Stimulated activated CD4-positive, alpha-beta T cell treated with anti-CD3 and anti-CD28 coated beads, Interleukin-4, amount 100 ng/mL, for 24 hours (primary cell): Measurements from ENCODE around the gene MYL6.
"Not testable (repeated sequence)": the region's sequence is repeated elsewhere in the genome, so short reads cannot be mapped to it uniquely, and the experiment has no call there.

Experiments
- DNase-seq: peaks from one replicate; pipeline ENCODE4 v3.0.0-alpha.2; 2020

Gene MYL6

GRCh38 chr12:56129942-56130495, 28.1 kb upstream of the MYL6 start:
- no peak for DNase-seq

GRCh38 chr12:56130876-56131275, 27.3 kb upstream of the MYL6 start:
- no peak for DNase-seq

GRCh38 chr12:56134897-56135296, 23.3 kb upstream of the MYL6 start:
- DNase-seq, result no peak

- no peak for DNase-seq
These were observed 20.1 kb upstream of the MYL6 start for GRCh38 chr12:56137853-56138571.

DNA sequence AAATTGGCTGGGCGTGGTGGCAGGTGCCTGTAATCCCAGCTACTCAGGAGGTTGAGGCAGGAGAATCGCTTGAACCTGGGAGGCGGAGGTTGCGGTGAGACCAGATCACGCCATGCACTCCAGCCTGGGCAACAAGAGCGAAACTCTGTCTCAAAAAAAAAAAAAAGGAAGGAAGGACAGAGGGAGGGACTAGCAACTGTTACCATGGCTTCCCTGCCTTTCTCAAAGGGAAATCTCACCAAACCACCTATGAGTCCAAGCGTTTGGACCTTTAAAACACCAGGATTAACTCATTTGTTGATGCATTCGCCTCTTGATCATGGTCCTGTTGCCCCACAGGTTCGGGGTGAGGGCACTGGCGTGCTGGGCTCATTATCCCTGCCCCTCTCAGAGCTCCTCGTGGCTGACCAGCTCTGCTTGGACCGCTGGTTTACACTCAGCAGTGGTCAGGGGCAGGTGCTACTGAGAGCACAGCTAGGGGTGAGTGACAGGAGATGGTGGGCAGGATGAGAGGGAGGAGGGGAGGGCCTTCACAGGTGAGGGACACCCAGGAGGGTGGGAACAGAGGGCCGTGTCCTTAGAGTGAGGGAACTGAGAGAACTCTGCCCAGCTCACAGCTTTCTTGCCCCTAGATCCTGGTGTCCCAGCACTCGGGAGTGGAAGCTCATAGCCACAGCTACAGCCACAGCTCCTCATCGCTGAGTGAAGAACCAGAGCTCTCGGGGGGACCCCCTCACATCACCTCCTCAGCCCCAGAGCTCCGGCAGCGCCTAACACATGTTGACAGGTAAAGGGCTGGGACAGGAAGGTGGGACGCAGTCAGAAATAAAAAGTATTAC, 16.0 kb upstream of the MYL6 start:
- no peak for DNase-seq

DNA sequence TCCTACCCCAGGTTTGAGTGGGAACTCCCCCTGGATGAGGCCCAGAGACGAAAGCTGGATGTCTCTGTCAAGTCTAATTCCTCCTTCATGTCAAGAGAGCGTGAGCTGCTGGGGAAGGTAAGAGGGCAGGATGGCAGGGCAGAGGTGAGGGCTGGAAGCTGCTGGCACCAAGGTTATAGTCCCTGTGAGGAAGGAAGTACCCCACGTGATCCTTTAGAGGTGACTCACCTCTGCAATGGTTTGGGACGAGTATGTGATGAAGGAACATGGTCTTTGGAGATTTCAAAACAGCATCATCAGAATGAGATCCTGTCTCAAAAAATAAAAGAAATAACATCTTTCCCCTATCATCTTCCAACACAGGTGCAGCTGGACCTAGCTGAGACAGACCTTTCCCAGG, 14.9 kb upstream of the MYL6 start:
- DNase-seq, result no peak

- DNase-seq, result no peak
These were observed 14.3 kb upstream of the MYL6 start for GRCh38 chr12:56143870-56144269.

- DNase-seq, result no peak
These were observed 12.9 kb upstream of the MYL6 start for GRCh38 chr12:56145217-56145616.

DNA sequence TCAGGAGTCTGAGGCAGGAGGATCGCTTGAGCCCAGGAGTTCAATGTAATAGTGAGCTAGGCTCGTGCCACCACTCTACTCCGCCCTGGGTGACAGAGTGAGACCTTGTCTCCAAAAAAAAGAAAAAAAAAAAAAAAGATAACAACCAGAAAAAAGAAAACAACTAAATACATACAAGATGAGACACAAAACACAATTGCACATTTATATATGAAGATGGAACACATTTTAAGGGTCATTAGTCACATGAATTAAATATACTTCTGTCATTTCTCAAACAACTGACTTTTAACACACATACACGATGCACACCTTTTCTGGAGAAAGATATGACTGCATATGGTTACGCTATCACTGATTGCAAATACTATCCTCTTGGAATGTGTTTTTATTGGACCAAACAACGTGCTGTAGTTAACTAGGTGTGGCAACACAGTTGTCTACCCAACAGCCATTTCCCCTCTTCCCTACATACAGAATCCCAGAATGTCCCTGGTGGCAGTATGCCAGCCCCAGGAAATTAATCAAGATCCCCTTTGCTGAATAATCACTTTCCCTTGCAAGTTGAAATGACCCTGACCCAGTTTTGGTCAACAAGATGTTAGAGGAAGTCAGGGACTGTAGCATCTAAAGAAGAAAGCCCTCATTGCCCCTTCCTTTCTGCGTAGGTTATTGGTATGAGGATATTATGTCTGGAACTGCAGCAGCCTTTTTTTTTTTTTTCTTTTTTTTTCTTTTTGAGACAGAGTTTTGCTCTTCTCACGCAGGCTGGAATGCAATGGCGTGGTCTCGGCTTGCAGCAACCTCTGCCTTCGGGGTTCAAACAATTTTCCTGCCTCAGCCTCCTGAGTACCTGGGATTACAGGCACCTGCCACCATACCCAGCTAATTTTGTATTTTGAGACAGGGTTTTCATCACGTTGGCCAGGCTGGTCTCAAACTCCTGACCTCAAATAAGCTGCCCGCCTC, 11.4 kb upstream of the MYL6 start:
- DNase-seq, result no peak

GRCh38 chr12:56150563-56150962, 7.6 kb upstream of the MYL6 start:
- DNase-seq, result no peak

DNA sequence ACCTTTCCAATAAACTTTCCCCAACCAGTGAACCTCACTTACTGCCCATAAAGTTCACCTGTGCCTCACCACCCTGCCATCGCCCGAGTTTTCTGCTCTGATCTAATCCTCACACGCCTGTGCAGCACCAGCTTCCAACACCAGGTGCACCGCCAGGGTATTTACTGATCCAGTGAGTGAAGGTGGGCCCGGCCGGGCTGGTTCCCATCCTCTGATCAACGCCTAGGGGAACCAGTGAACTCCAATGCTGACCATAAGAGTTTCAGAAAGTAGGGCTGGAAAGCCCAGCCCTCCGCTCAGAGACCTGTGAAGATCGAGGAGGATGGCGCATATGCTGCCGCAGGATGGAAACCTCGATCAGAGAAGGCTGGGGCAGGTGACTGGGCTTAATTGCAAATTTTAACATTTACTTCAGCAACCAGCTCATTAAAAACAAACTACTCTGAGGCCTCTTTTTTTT, 6.5 kb upstream of the MYL6 start:
- DNase-seq, result peak; percentile 77

GRCh38 chr12:56152132-56152755, 5.9 kb upstream of the MYL6 start, which contains the start of gene MYL6B:
Gene MYL6B (plus strand): TSS chr12:56152587. CDS start chr12:56153919, 1,332 bp downstream.
- peak; percentile 96 for DNase-seq

DNA sequence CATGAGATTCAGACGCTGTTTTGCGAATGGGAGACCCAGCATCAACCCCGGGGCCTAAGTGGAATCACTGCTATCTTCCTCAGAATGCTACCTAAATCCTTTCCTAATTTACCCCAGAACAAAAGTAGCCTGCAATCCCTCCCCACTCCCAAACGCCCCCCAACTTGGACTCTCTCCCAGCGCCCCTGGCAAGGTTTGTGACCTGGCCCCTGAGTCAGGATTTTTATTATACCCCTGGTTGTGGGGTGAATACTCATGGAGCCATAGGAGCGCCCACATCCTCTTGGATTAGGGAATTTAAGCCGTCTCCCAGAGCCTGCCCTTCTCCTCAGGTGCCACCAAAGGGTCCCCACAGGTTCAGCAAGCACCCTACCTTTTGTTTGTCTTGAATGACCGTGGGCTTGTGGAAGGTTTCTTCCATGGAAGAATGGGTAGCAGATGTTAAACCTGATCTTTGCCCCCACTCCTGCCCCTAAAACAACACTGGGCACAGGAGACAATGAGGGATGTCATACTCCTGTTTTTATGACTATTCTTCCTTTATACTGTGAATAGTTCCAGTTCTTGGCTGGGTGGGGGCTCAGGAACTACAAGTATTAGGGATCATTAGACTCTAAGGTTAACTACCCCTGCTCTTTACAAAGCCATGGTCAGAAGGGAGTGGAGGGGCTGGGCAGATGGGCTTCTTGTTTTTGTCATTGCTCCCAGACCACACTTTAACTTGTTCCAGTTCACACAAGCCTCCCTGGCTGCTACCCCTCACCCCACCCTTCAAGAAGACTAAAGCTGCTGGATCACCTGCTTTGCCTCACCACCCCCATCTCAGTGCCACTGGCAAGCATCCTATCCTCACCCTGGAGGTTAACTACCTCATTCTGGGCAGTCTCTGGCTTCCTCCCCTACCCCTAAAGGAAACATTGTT, 5.1 kb upstream of the MYL6 start:
- no peak for DNase-seq

DNA sequence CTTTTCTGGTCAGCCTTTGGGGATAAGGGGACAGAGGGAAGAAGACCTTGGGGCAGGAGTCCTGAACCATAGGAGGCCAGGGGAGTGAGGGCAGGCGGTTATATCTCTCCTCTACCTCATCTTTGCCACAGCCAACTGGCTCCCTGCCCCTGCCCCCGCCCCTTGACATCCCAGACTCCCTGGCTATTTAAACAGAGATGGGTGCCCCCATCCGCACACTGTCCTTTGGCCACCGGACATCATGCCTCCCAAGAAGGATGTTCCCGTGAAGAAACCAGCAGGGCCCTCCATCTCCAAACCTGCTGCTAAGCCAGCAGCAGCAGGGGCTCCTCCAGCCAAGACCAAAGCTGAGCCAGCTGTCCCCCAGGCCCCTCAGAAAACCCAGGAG, 4.5 kb upstream of the MYL6 start:
- DNase-seq, result no peak

- DNase-seq, result no peak
These were observed 3.9 kb upstream of the MYL6 start for GRCh38 chr12:56154246-56154771.

GRCh38 chr12:56154818-56155217, 3.3 kb upstream of the MYL6 start:
- no peak for DNase-seq

- DNase-seq, result no peak
These were observed 2.8 kb upstream of the MYL6 start for GRCh38 chr12:56155256-56155845.

- not testable (repeated sequence) for DNase-seq
These were observed 1.5 kb upstream of the MYL6 start for GRCh38 chr12:56156464-56157200.

GRCh38 chr12:56157201-56158028, 744 bp upstream of the MYL6 start:
- DNase-seq, result peak; percentile 60
